Left ventricle myocardium superior (tissue), 1 donor: Measurements from ENCODE around the gene ATP23. TPM values are rescaled to one million over a fixed set of nuclear protein-coding genes. Genes with fewer than 3 reads are reported as not detected.

Experiments used
- total RNA-seq: library from RNA; stranded (reverse); fragmentation: NEBNext Ultra II Directional; extraction: Animal tissue kit (Norgen Biotek cat#: 25700); gene quantifications from one replicate; pipeline ENCODE4 v1.2.1, GENCODE V29; 2021
- donor health status: DM: no; HTN: yes; CAD: no; lungs with severe emphysema.

ATP23 gene
- total RNA-seq, 1 donor from 2014 or later = 8.3 TPM

Other genes with a start within 250 kb of the ATP23 start
- 104 TPM for gene OS9, start 247.4 kb upstream of the ATP23 start, total RNA-seq
- gene AGAP2, start 202.8 kb upstream of the ATP23 start, total RNA-seq = 7.5 TPM
- gene TSPAN31, start 196.5 kb upstream of the ATP23 start, total RNA-seq = 32.8 TPM
- gene CDK4, start 189.3 kb upstream of the ATP23 start, total RNA-seq = 42.1 TPM
- gene MARCHF9, start 186.5 kb upstream of the ATP23 start, total RNA-seq = 15.6 TPM
- not detected for gene CYP27B1, start 174.5 kb upstream of the ATP23 start, total RNA-seq
- gene METTL1, start 169.5 kb upstream of the ATP23 start, total RNA-seq = 7.5 TPM
- 1.6 TPM for gene EEF1AKMT3, start 169.0 kb upstream of the ATP23 start, total RNA-seq
- gene TSFM, start 158.8 kb upstream of the ATP23 start, total RNA-seq = 52.4 TPM
- 2.4 TPM for gene AVIL, start 122.8 kb upstream of the ATP23 start, total RNA-seq
- gene CTDSP2, start 94.8 kb upstream of the ATP23 start, total RNA-seq = 104 TPM